DND-41 (cell line): Measurements from ENCODE around the gene ETDA.

Source experiments
- ATAC-seq: fragments of 200-7000 bp; cut with Tn5 transposase; 3 replicates; pipeline ENCODE4 v1.9.1; 2021; ENCODE audit warnings: low read depth; ENCODE audit not compliant: insufficient read depth
- DNase-seq: peaks from one replicate; pipeline ENCODE4 v3.0.0-alpha.2; 2020
- H2AFZ ChIP-seq: 2 replicates; pipeline ENCODE4 v1.6.0; 2012; ENCODE audit warnings: low read depth, low read length
- H3K27ac ChIP-seq: 2 replicates; pipeline ENCODE4 v1.5.1; 2012; ENCODE audit warnings: low read length, inconsistent platforms
- H3K27me3 ChIP-seq: fragments of 200-600 bp; sonication (generic); 2 replicates; pipeline ENCODE4 v1.6.0; 2012; ENCODE audit warnings: low read length, mild to moderate bottlenecking, inconsistent platforms; ENCODE audit not compliant: insufficient read depth, poor library complexity
- H3K36me3 ChIP-seq: 2 replicates; pipeline ENCODE4 v1.5.1; 2012; ENCODE audit warnings: low read length, inconsistent platforms; ENCODE audit not compliant: insufficient read depth
- H3K4me1 ChIP-seq: 2 replicates; pipeline ENCODE4 v1.5.1; 2012; ENCODE audit warnings: mild to moderate bottlenecking, low read length; ENCODE audit not compliant: insufficient read depth
- H3K4me2 ChIP-seq: 2 replicates; pipeline ENCODE4 v1.6.0; 2012; ENCODE audit warnings: mild to moderate bottlenecking, moderate library complexity, low read length, inconsistent platforms; ENCODE audit not compliant: insufficient read depth
- H3K4me3 ChIP-seq, 2 experiments: fragments of 200-600 bp in 1 of 2; shearing (Covaris generic) in 1 of 2; 2 replicates each; pipeline ENCODE4 v1.5.1; 2012 to 2016; ENCODE audit warnings: inconsistent platforms in 2 of 2, low read length in 2 of 2, mild to moderate bottlenecking in 2 of 2, low read depth in 1 of 2, moderate library complexity in 1 of 2
- H3K79me2 ChIP-seq: 2 replicates; pipeline ENCODE4 v1.6.0; 2012; ENCODE audit warnings: low read length, inconsistent platforms; ENCODE audit not compliant: insufficient read depth
- H3K9ac ChIP-seq: 2 replicates; pipeline ENCODE4 v1.6.0; 2012; ENCODE audit warnings: low read depth, mild to moderate bottlenecking, inconsistent platforms, low read length, moderate library complexity
- H3K9me3 ChIP-seq: 2 replicates; pipeline ENCODE4 v1.5.1; 2012; ENCODE audit warnings: low read length, moderate library complexity, mild to moderate bottlenecking, inconsistent platforms; ENCODE audit not compliant: insufficient read depth, severe bottlenecking
- H4K20me1 ChIP-seq: 2 replicates; pipeline ENCODE4 v1.6.0; 2012; ENCODE audit warnings: low read length; ENCODE audit not compliant: insufficient read depth
- EZH2 ChIP-seq: IDR thresholded peaks from 3 replicates; pipeline ENCODE4 v1.6.1; 2012; ENCODE audit warnings: borderline replicate concordance, low read depth, mild to moderate bottlenecking, moderate library complexity, low read length, inconsistent platforms; ENCODE audit not compliant: severe bottlenecking
- TF ChIP-seq, protein P1 (sequence below): IDR thresholded peaks from 2 replicates; pipeline ENCODE4 v1.5.1; 2012; ENCODE audit warnings: borderline replicate concordance, low read length, moderate library complexity, mild to moderate bottlenecking; ENCODE audit not compliant: poor library complexity, severe bottlenecking; ENCODE audit errors: extremely low read depth

ETDA gene

DNA sequence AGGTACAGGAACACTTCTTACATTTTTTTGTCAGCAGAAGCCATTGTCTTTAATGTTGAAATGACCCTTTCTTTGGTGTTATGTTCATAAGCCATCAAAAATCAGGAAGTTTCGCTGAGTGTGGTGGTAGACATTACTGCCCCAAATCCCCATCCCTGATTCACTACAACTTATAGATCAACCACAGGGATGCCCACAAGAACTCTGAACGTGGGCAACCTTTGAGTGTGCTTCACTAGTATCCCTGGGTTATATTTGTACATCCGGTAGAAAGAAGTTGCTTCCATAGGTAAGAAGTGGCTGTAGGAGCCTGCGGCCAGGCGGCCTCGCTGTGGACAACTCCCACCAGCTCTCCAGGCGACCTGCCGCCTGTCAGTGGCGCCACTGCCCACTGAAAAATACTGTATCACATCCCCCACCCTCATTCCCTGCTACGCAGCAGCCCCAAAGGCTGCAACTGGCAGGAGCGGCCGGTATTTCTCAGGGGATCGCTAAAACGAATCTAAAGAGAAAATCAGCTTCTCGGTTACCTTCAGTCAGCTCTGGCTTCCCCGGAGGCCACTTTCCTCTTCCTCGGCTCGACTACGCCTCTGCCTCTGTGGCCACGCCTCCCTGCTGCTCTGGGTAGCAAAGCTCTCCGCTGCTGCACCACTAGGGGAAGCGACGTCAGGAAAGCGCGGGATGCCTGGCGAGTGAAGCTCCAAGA is 43.5 kb downstream of the ETDA start:
- no peak for ATAC-seq
- H3K36me3 ChIP-seq = no peaks in the 10 kb centered on the region; the same call in 1 of the 2 replicates
- DNase-seq = no peak
- H3K27me3 ChIP-seq = no peaks in the 10 kb centered on the region
- H2AFZ ChIP-seq = no peak overlapping the region
- no peak overlapping the region for H3K9ac ChIP-seq
- no peak overlapping the region for H3K4me3 ChIP-seq
- H3K27ac ChIP-seq = no peak overlapping the region
- no peaks in the 10 kb centered on the region for H3K79me2 ChIP-seq
- no peak overlapping the region for H3K4me2 ChIP-seq
- no peaks in the 10 kb centered on the region for H3K9me3 ChIP-seq
- no peaks in the 10 kb centered on the region for H4K20me1 ChIP-seq
- TF ChIP-seq, protein P1, sequence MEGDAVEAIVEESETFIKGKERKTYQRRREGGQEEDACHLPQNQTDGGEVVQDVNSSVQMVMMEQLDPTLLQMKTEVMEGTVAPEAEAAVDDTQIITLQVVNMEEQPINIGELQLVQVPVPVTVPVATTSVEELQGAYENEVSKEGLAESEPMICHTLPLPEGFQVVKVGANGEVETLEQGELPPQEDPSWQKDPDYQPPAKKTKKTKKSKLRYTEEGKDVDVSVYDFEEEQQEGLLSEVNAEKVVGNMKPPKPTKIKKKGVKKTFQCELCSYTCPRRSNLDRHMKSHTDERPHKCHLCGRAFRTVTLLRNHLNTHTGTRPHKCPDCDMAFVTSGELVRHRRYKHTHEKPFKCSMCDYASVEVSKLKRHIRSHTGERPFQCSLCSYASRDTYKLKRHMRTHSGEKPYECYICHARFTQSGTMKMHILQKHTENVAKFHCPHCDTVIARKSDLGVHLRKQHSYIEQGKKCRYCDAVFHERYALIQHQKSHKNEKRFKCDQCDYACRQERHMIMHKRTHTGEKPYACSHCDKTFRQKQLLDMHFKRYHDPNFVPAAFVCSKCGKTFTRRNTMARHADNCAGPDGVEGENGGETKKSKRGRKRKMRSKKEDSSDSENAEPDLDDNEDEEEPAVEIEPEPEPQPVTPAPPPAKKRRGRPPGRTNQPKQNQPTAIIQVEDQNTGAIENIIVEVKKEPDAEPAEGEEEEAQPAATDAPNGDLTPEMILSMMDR = no peak
- TF ChIP-seq EZH2 = no peak
- no peaks in the 10 kb centered on the region for H3K4me1 ChIP-seq

- no peaks in the 10 kb centered on the region for H4K20me1 ChIP-seq
- H3K27ac ChIP-seq = no peak overlapping the region
- no peaks in the 10 kb centered on the region for H3K4me1 ChIP-seq
- H3K4me3 ChIP-seq = no peak overlapping the region
- no peaks in the 10 kb centered on the region; the same call in 1 of the 2 replicates for H3K36me3 ChIP-seq
- H3K79me2 ChIP-seq = no peaks in the 10 kb centered on the region
- no peaks in the 10 kb centered on the region for H3K9me3 ChIP-seq
- TF ChIP-seq, protein P1 = no peak
- no peaks in the 10 kb centered on the region for H3K27me3 ChIP-seq
- H3K4me2 ChIP-seq = no peak overlapping the region
- H3K9ac ChIP-seq = no peak overlapping the region
- no peak overlapping the region for H2AFZ ChIP-seq
- ATAC-seq = no peak
- DNase-seq = no peak
Observed at GRCh38 chrX:135295944-135296305, 44.1 kb downstream of the ETDA start.

GRCh38 chrX:135302269-135302873 is 50.5 kb downstream of the ETDA start:
- no peak overlapping the region for H3K4me2 ChIP-seq

More at GRCh38 chrX:135302269-135302873, 50.5 kb downstream of the ETDA start:
- H4K20me1 ChIP-seq = no peaks in the 10 kb centered on the region
- no peak overlapping the region for H3K27ac ChIP-seq
- TF ChIP-seq, protein P1 = no peak
- TF ChIP-seq EZH2 = no peak
- no peaks in the 10 kb centered on the region for H3K27me3 ChIP-seq
- DNase-seq (no peak), ATAC-seq (no peak)
- H3K4me1 ChIP-seq = no peaks in the 10 kb centered on the region
- H3K79me2 ChIP-seq = no peaks in the 10 kb centered on the region
- no peak overlapping the region for H3K4me3 ChIP-seq
- no peak overlapping the region for H3K9ac ChIP-seq
- no peak overlapping the region for H2AFZ ChIP-seq
- H3K9me3 ChIP-seq = no peaks in the 10 kb centered on the region
- H3K36me3 ChIP-seq = no peaks in the 10 kb centered on the region
